ENCODE measurements around the gene GALK1.

Gene GALK1

DNA sequence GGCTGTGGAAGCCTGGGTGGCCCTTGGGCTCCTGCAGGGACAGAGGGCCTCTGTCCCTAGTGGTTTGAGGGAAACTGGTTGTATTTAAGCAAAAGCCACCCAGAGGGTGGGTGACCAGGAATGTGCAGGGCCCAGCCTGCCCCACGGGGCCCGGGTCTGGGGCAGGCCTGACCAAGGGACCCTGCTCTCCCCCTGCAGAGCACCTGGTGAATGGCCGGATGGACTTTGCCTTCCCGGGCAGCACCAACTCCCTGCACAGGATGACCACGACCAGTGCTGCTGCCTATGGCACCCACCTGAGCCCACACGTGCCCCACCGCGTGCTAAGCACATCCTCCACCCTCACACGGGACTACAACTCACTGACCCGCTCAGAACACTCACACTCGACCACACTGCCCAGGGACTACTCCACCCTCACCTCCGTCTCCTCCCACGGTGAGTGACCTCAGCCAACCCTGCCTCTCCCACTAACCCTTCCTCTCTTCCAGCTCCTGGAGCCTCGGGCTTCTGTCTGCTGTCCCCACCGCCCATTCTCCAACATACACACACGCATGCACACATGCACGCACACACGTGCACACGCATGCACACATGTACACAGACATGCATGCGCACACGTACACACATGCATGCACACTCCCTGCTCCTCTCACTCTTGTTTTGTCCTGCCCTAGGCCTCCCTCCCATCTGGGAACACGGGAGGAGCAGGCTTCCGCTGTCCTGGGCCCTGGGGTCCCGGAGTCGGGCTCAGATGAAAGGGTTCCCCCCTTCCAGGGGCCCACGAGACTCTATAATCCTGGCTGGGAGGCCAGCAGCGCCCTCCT is 10.4 kb downstream of the GALK1 start:
- 0 out of 2 replicates have a peak overlapping the region, but pooled peaks have one; percentile 18 for H3K27ac ChIP-seq
- TF ChIP-seq, protein P1, sequence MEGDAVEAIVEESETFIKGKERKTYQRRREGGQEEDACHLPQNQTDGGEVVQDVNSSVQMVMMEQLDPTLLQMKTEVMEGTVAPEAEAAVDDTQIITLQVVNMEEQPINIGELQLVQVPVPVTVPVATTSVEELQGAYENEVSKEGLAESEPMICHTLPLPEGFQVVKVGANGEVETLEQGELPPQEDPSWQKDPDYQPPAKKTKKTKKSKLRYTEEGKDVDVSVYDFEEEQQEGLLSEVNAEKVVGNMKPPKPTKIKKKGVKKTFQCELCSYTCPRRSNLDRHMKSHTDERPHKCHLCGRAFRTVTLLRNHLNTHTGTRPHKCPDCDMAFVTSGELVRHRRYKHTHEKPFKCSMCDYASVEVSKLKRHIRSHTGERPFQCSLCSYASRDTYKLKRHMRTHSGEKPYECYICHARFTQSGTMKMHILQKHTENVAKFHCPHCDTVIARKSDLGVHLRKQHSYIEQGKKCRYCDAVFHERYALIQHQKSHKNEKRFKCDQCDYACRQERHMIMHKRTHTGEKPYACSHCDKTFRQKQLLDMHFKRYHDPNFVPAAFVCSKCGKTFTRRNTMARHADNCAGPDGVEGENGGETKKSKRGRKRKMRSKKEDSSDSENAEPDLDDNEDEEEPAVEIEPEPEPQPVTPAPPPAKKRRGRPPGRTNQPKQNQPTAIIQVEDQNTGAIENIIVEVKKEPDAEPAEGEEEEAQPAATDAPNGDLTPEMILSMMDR (IDR thresholded peaks at IDR 0.05) = no peak

DNA sequence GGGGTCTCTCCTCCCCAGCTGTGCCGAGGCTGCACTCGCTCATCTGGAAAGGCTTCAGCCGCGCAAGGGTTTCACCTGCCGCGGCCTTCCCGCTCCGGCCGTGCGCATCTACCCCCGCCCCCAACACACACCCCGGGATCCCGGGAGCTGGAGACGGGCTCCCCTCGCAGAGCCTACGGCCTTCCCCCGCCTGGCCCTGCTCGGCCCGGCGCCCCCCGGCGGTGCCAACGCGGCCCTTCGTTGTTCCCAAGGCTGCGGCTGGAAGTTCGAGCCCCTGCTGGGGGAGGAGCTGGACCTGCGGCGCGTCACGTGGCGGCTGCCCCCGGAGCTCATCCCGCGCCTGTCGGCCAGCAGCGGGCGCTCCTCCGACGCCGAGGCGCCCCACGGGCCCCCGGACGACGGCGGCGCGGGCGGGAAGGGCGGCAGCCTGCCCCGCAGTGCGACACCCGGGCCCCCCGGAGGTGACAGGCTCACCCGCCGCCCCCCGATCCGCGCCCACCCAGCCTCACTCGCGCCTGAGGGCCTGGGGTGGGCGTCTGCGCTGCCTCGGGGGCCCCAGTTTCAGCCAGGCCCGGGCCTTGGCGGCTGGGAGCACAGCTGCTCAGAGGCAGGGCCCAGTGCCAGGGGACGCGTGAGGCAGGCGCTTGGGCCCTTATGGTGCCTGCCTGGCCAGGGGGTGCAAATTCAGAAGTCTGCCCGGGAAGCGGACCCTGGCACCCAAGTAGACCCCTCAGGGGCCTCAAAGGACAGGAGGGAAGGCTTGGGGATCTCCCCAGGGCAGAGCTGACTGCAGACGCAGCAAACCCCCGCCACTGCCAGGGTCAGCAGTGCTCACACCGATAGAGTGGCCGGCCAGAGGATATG is 11.2 kb downstream of the GALK1 start:
- TF ChIP-seq, protein P1 (IDR thresholded peaks at IDR 0.05) = peak; percentile 98
- TF ChIP-seq ZFX (IDR thresholded peaks at IDR 0.05; ENCODE audit: borderline replicate concordance) = no peak
- peak overlapping the region; percentile 18; the same call in 1 of the 2 replicates for H3K27ac ChIP-seq

DNA sequence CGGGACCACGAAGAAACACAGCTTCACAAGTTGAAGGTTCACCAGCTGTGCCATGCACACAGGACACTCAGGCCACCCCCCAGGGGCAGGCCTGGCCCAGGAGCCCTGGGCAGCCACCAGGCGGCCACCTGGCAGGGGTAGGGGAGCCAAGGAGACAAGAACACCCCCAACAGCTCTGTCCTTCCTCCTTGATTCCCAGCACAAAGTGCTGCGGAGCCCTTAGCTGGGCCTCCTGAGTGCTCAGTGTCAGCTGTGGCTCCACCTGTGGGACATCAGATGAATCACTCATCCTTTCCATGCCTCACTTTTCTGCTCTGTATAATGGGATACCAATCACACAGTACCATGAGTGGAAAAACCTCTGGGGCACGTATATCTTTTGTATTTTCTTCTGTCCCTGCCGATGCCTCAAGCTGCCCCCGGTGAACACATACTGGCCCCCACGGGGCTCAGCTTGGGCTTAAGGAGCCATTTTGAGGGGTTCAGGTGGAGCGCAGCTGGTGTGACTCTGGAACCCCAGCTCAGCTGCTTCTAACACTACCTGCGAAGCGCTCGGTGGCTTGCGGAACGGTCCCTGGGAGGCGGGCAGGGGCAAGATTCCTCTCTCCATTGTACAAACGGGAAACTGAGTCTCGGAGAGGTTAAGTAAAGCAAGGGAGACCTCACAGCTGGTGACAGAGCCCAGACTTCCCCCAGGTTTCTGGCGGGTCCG is 12.0 kb downstream of the GALK1 start:
- no peak overlapping the region; the same call in 1 of the 2 replicates for H3K27ac ChIP-seq
- TF ChIP-seq, protein P1 (IDR thresholded peaks at IDR 0.05) = no peak

DNA sequence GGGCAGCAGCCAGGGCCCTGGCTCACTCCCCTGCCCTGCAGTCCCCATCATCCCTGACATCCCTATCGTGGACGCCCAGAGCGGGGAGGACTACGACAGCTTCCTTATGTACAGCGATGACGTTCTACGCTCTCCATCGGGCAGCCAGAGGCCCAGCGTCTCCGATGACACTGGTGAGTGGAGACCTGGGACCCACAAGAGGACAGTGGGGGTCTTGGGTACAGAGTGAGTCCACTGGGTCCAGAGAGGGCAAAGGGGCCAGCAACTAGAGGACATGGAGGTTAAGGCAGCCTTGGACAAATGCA is 12.6 kb downstream of the GALK1 start:
- no peak overlapping the region for H3K27ac ChIP-seq
- TF ChIP-seq, protein P1 (IDR thresholded peaks at IDR 0.05) = no peak
- TF ChIP-seq ZFX (IDR thresholded peaks at IDR 0.05; ENCODE audit: borderline replicate concordance) = no peak

DNA sequence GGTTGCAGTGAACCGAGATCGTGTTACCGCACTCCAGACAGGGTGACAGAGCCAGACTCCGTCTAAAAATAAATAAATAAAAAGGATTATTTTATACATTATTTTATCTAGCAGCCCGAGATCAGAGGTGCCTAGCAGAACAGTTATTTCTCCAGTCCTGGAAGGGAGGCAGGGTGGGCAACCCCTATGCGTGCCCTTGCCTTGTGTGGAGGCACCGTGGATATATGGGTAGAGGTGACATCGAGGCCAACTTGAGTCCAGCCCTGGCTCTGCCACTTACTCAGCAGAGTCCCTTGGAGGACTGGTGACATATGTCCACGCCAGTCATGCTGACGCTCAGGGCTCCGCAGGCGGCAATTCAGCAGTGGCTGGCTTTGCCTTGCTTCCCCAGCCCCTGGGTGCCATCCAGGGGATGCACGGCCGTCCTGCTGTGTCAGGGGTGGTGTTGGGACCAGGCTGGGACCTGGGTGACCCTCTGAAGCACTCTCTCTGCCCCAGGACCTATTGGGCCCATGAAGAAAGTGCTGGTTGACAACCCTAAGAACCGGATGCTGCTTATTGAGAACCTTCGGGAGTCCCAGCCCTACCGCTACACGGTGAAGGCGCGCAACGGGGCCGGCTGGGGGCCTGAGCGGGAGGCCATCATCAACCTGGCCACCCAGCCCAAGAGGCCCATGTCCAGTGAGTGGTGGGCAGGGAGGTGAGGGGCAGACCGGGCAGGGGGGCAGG is 13.2 kb downstream of the GALK1 start:
- no peak for TF ChIP-seq ZFX (IDR thresholded peaks at IDR 0.05; ENCODE audit: borderline replicate concordance)
- TF ChIP-seq, protein P1 (IDR thresholded peaks at IDR 0.05) = no peak
- no peak overlapping the region for H3K27ac ChIP-seq

DNA sequence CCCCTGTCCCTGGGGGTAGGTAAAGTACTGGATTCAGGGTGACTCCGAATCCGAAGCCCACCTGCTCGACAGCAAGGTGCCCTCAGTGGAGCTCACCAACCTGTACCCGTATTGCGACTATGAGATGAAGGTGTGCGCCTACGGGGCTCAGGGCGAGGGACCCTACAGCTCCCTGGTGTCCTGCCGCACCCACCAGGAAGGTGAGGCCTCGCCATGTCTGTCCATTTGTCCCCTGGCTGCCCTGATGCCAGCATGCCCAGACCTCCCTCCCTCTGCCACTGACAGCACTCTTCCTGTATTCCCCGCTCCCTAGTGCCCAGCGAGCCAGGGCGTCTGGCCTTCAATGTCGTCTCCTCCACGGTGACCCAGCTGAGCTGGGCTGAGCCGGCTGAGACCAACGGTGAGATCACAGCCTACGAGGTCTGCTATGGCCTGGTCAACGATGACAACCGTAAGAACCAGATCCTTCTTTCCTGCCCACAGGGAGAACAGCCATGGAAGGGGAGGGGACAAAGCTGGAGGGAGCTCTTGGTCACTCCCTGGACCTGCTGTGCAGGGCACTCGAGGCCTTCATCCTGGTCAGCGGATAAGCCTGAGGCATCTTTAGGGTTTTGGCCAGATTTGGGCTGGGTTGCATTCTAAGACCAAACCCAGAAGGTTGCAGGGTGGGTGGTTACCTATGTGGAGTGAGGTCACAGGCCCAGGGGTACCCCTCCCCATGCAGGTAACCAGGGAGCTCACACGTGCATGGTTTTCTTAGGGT is 14.2 kb downstream of the GALK1 start:
- H3K27ac ChIP-seq = no peak overlapping the region
- TF ChIP-seq, protein P1 (IDR thresholded peaks at IDR 0.05) = no peak
- no peak for TF ChIP-seq ZFX (IDR thresholded peaks at IDR 0.05; ENCODE audit: borderline replicate concordance)

All from 22Rv1 (cell line).